SW480 (cell line): ENCODE data around the gene BRF1.

Source experiments
- DNase-seq: peaks from one replicate; pipeline ENCODE4 v3.0.0-alpha.2; 2016; ENCODE audit warnings: low spot score

Gene BRF1

DNA sequence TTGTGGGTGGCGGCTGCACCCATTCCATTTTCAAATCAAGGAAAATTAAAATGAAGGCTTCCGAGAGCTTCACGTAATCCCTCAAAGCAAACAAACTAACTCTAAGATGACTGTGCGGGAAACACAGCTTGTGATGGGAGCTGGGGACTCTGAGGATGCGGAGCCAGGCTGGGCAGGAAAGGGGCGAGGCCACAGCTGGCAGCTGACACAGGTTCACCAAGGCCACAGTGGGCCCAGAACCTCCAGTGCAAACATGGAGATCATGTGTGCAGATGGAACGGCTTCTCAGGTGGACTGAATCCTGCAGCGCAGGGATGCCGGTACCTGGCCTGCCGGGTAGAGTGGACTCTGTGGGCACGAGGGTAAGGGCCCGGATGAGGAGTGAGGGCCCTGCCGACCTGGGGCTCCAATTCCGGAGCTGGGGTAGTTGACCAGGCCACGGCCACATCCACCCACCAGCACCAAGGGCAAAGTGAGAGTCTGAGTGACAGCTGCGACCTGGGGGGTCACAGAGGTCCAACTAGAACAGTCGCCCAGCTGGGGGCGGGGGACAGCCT is 71.6 kb downstream of the BRF1 start:
- no peak for DNase-seq

DNA sequence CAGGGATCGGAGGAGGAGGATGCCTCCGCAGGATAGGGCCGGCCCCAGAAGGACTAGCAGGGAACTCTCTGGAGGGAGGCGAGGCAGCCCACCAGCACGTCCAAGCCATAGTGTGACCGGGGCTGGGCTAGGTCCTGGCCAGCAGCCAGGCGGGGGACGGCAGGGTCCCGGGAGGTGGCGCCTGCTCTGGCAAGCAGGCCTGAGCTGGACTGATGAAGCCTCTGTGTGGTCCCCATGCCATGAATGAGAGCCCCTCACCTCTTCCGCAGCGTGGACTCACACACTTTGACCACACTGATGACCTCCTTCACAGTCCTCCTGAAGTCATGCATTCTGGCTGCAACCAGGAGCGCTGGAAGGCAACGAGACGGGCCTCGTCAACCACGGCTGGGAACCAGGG is 72.2 kb downstream of the BRF1 start:
- no peak for DNase-seq

DNA sequence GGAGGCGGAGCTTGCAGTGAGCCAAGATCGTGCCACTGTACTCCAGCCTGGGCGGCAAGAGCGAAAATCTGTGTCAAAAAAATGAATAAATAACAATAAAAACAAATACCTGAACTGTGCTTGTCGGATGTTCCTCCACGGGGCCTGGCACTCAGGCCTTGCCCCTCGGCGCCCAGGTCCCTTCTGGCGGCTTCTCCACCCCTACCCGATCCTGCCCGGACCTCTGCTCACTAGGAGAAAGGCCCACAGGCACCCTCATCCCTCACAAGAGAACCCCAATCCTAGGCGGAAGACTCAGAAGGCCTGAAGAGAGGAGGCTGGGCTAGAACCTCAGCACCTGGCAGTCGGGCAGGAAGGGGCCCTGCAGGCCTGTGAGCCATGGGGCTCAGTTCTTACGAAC is 73.5 kb downstream of the BRF1 start:
- no peak for DNase-seq

DNA sequence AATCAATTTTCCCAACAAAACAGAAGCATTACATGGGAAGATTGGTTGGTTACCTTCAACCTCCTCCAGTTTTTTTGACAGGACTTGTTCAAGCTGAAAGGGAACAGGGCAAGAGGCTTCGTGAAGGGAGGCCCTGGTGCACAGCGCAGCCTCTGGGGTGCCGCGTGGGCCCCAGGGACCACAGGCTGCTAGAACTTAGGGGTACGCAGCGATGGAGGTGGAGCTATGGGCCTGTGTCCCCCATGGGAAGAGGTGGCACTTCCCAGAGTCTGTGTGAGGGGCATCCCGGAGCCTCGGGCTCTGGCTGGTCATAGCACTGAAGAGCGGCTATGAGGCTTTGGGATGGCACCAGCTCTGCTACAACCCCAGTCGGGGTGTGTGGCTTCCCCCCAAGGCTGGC is 74.6 kb downstream of the BRF1 start:
- no peak for DNase-seq

DNA sequence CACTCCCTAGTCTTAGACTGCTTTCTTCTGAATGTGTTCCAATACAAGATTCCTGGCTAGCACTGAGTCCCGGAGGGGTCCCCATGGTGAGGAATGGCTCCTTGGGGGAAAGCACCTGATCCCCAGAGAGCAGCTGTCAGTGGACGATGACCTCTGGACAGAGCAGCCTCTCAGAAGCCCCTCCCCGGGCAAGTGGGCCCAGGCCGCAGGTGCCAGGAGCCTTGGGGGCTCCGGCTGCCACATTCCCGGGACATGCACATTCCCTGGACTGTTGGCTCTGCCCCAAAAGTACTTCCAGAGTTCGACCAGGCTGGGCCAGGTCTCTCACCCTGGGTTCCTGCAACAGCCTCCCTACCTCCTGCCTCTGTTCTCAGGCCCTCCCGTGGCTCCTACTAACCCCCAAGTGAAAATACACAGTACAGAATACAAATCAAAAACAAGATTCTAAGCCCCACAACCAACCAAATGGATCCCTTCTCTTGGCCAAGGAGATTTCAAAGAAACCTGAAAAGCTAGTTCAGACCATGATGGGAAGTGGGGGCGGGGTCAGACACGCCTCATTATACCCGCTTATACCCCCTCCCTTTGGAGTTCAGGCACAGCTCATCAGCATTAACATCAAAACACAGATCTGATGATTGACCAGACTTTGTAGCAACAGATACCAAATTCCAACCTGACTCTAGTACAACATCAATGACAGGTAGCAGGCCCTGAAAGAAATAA is 75.8 kb downstream of the BRF1 start:
- no peak for DNase-seq

DNA sequence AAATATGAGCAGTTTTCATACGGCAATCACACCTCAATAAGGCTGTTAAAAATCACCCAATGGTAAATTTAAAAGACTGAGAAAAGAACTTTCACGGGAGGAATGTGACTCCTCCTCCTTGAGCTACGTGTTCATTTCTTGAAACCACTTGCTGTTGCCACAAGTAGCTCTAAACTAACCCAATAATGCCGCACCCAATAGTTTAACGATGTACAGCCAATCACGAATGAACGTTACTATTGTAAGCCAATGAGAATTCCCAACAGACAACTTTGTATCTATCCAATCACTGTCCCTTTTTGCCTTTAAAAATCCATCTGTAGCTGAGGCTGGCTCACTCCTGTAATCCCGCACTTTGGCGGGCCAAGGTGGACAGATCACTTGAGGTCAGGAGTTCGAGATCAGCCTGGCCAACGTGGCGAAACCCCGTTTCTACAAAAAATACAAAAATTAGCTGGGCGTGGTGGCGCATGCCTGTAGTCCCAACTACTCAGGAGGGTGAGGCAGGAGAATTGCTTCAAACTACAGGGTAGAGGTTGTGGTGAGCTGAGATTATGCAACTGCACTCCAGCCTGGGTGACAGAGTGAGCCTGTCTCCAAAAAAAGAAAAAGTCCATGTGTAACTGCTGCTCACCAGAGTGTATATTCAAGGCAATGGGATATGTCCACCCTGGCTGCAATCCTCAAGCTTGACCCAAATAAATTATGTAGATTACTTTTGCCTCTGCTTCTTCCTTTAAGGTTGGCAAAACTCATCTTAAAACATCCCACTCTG is 76.8 kb downstream of the BRF1 start:
- DNase-seq, result no peak

DNA sequence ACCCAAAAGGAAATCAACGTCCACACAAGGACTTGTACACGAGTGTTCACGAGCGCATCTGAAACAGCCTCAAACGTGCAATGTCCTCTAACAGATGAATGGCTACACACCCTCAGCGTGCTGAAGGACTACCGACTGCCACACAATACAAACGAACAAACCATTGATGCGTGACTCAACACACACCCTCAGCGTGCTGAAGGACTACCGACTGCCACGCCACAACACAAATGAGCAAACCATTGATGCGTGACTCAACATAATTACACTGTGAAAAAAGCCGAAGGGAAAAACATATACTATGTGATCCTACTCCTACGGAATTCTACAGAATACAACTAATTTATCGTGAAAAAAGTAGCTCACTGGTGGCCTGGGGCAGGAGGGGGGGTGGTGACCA is 77.5 kb downstream of the BRF1 start:
- peak; percentile 76 for DNase-seq

DNA sequence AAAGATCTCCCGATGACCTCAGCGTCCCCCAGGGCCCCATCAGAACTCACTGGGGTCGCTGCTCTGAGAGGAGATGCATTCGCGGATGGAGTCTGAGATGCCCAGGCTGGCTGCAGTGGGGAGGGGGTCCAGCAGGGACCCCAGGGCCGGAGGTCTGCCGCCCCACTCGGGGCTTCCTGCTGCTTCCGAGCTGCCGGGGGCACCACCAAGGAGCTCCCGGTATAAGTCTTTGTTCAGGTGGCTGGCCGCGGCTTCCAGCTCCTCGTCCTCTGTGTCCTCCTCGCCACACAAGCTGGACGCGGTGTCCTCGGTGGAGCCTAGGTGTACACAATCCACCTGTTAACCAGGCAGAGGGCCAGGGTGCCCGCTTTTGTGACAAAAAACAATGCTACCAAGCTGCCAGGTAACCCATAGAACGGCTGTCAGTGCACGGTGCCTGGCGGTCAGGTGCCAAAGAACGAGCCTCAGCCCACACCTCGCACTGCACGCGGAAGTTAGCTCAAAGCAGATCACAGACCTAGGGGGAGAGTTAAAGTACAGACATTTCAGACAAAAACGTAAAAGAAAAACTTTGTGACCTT is 79.1 kb downstream of the BRF1 start:
- DNase-seq, result no peak

DNA sequence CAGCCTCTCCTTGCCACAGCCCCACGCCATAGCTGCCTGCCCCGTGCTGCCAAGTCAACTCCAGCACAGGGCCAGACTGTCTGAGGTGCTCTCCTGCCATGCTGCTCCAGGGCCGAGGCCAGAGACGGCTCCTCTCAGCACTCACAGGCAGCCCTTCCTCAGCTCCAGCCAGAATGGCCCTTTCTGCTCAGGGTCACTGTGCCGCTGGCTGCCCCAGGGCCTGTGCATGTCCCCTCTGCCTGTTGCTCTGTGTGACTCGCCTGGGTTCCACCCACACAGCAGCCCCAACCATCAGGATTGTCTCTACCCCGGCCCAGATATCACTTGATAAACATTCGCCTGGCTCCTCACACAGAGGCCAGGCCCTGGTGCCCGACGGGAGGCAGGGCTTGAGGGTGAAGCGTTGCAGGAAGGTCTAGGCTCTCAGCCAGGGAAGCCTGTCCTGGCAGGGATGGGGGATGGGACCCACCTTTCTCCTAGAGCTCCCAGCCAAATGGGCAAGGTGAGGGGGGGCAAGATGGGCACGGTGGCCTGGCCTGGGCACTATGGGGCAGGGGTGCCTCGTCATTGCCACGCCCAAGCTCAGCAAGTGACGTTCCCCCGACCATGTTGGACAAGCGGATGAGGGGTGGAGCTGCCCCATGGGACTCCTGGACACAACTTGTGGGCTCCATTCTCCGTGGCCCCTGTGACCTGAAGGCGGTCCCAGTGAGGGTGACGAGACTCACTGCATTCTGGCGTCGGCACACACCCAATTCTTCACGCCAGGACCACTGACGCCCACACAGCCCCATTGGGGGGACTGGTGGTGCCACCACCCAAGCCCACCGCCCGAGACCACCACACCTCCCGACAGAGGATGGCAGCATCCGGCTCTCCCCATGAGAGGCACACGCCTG is 79.9 kb downstream of the BRF1 start:
- no peak for DNase-seq

DNA sequence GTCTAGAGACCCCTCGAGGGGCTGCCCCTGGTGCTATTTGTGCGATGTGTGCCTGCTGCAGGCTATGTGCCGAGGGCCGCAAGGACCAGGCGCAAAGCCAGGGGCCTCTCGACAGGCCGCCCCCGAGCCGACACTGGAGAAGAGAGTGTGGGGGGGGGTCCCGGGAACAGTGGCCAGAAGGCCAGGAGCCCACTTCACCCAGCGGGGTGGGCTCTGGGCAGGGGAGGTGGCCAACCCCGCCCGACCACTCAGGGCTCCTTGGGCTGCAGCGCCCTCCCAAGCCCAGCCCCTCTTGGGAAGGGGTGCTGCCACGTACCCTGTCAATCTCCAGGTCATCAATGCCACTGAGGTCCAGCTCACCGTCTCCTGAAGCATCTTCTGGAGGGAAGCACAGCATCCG is 81.0 kb downstream of the BRF1 start:
- no peak for DNase-seq

DNA sequence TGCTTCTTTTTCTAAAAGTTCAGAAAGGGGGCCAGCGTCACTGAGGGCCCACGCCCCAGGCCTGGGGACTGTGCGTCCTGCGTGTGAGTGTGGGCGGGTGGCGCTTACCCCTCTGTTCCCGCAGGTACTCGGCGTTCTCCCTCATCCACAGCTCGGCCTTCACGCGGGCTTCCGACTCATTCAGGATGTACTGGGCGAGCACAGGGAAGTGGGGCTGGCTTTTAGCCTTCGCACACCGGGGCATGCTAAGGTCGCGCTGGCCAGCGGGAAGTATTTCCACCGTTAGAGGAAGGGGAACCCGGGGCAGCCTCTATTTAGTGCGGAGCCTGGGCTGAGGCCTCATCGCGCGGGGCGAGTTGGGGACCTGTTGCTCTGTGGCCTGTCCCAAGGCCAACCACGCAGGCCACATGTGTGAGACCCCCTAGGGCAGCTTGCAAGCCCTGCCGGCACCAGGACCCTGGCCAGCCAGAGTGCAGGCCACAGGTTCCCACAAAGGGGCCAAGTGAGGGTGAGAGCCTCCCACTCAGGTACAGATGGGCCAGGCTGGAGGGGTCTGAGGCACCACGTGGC is 81.7 kb downstream of the BRF1 start:
- DNase-seq, result no peak

DNA sequence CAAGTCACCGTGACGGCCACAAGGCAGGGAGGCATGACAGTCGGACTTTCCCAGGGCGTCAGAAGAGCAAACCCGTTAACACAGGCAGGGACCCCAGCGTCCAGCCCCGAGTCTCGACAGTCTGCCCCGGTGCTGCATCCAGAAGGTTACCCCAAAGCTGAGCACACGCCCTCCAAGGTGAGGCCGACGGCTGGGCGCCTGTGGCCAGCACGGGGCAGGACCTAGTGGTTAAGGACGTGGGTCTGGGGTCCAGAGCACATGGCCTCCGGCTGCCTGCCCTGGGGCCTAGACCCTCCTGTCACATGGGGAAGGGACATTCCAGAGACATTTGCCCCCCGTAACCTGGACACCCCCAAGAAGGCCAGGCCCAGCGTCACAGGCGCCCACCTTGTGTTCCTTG is 82.2 kb downstream of the BRF1 start:
- no peak for DNase-seq

DNA sequence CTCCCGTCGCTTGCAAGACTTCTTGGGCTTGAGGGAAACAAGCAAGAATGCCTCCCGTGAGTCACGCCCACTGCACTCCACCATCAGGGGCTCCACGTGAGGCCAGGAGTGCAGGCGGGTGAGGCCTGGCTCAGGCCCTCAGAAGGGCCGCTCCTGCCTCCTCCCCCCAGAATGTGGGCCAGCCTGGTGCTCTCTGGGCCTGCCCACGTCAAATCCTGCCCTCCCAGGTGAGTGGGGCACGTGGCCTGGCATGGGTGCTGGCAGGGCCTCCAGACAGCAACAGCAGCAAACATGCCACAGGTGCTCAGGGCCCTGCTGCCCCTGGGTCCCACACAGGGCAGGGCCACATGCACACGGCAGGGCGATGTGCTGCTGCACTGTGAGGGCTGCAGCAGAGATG is 83.0 kb downstream of the BRF1 start:
- DNase-seq, result no peak

DNA sequence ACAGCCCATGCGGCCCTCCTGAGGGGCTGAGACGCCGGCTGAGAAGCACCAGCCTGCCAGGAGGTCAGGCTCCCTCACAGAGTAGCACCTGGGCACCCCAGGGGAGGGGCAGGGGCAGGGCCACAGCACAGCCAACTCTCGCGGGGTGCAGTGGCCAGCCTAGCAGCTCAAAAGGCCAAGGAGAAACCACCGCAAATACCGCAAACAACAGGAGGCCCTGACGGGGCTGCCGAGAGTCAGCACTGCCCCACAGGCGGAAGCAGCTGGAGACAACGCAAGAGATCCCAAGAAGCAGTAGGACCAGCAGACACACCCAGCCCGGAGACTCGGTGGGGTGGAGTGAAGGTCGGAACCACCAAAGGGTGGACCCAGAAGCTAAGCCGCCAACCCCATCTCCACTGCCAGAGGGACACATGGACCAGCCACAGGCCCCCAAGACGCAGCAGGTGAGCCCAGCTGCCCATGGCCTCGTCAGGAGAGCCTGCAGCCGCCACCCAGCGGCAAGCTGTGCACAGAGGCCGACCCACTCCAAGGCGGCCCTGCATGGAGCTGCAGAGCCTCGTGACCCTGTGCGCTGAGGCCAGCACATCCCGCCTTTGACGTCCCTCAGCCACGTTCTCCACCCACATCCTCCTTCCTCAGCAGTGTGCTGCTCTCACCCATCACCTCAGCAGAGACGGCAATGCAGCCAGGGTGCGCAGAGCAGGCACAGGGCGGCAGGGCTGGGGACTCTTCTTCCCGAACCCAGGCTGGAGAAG is 84.1 kb downstream of the BRF1 start:
- DNase-seq, result no peak

DNA sequence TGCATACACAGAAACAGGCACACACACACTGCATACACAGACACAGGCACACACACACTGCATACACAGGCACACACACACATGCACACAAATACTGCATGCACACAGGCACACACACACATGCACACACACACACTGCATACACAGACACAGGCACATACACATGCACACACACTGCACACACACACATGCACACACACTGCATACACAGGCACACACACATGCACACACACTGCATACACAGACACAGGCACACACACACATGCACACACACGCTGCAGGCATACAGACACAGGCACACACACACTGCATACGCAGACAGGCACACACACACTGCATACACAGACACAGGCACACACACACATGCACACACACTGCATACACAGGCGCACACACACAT is 85.2 kb downstream of the BRF1 start:
- DNase-seq, result no peak

DNA sequence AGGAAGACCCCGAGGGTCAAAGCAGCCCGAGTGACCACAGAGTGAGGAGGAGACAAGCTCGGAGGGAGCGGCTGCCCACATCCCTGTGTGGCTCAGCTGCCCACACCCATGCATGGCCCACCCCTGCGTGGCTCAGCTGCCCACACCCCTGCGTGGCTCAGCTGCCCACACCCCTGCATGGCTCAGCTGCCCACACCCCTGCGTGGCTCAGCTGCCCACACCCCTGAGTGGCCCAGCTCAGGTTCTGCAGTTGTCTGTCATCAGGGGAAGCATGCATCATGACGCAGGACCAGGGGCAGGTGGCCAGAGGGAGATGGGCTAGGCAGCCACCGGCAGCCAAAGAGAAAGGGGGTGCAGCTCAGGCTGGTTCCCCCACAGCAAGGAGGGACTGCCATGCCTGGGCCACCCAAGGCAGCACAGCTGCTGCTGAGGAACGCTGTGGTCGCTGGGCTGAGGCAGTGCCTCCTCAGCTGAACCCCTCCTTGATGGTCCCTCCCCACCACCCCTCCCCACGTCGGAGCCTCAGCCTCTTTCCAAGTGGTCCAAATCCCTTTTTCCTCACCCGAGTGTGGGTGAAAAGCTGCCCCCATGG is 86.4 kb downstream of the BRF1 start:
- DNase-seq, result no peak

DNA sequence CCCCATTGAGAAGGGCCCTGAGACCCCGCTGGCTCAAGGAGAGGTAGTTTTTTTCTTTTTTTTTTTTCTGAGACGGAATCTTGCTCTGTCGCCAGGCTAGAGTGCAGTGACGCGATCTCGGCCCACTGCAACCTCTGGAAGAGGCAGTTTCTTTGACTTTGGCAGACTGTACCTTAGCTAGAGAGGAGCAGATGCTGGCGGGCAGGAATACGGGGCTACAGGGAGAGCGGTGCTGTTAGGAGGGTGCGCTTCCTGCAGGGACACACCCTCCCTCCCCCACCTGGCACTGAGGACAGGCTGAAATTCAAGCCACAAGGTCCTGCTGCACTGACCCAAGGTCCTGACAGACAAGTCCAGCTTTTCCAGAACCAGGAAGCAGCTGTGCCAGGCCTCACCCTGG is 87.4 kb downstream of the BRF1 start:
- DNase-seq, result no peak

DNA sequence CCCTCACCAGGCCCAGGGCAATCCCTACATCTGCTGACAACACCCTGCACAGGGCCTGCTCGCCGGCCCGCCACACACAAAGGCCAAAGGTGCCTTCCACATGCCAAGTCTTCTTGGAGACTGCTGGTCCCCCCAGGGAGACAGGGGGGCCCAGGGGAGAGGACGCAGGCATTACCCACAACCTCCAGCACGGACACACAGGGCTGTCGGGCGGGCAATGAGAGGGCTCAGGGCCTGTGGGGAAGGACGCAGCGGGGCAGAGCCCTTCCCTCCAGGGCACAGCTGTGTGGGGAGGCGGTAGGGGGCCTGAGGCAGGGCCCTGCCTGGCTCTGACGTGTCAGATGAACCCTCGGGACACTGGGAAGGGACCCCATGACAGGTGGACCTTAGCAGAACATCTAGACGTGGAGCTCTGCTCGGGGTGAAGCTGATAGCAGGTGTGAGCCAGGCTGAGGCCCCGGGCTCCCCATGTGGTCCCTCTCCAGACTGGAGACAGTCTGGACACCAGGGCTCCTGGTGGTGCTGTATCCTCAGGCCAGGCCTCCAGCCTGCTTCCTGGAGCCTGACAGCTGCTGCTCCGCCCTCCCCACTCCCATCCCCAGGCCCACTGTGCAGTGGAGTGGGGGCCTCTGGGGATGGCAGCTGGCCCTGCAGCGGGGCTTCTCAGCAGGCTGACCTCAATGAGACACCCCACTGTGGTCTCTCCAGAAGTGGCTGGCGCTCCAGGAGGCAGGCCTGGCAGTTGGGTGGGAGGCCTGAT is 88.1 kb downstream of the BRF1 start:
- no peak for DNase-seq

DNA sequence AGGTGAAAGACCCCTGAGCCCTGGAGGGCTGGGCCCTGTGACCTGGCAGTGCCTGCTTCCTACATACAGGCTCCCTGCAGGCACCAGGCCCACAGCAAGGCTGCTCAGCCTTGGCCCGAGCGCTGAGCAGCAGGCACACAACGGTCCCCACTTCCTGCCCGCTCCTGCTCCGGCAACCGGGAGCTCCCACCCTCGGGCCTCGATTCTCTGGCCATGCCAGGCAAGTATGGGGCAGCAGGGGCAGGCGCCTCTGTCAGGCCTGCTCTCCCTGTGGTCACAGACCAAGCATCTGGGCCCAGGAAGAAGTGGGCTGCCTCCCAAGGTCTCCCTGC is 89.1 kb downstream of the BRF1 start:
- no peak for DNase-seq
